ENCODE data around the gene IRAK1. TPM values are rescaled to one million over a fixed set of nuclear protein-coding genes. Genes with fewer than 3 reads are reported as not detected.

IRAK1 gene
- total and polyA plus RNA-seq, 9 of the 15 experiments (the other 6 are each of a cell fraction or from before 2014, with no cell fraction given), result 11.6 to 261 (median 91.6) TPM

DNA sequence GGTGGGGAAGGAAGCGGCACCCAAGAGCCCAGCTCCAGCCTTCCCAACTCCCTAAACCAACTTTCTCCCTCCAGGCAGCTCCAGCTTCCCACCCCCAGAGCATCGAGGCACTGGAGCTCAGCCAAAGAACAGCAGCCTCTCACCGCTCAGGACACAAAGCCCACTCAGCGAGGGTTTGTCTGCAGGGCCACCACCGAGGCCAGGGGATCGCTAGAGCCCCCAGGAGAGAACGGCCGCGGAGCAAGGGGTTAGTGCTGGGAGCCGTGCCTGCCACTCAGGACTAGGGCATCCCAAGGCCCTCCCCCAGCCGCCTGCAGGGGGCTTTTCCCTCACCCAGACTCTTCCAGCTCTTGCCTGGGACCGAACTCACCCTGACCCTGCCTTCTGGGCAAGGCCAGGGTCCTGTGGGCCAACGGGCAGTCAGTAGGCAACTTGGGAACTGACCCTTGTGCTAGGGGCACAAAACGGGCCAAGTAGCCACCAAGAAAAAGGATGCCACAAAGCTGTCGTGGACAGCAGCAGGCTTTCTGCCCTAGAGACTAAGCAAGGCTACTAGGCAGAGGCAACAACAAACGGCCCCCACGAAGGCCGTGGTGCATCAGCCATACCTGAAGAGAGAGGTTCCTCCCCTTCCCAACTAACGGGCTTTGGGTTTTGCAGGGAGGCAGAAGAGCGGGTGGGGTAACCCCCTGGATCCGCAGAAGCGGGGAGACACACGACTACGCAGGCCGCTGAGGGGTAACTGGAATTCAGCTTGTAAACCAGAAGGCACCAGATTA is 50.4 kb downstream of the IRAK1 start:
- H3K9me3 ChIP-seq (replicated peaks; ENCODE audit: control insufficient read depth, insufficient read depth, low read depth, low read length), result no peaks in the 10 kb centered on the region
- DNase-seq (ENCODE audit: extremely low read depth in 1 of 4, low spot score in 3 of 4) (no peak), ATAC-seq (no peak), FAIRE-seq (no peak)
- H3K27ac ChIP-seq (ENCODE audit: extremely low read depth, low read depth, low read length), result peak overlapping the region; percentile 74
- peaks cover 53% of the 10 kb centered on the region; the same call in 2 of the 3 replicates for H3K36me3 ChIP-seq (ENCODE audit: control insufficient read depth, insufficient read depth, low read length)
- peak overlapping the region; percentile 77 to 96 for H3K9ac ChIP-seq (ENCODE audit: insufficient read depth in 1 of 2, low read depth in 2 of 2, low read length in 2 of 2)
- WGBS (ENCODE audit: insufficient coverage, low coverage, missing lambda C conversion rate), result 3% methylated on average over 16 of the region's 25 CpGs
- H3K79me2 ChIP-seq (ENCODE audit: control insufficient read depth, insufficient read depth, low read length), result peaks cover 87% of the 10 kb centered on the region
- in situ Hi-C loops (cut with MboI) (no loop called here), intact Hi-C loops (cut with micrococcal nuclease) (no loop called here)
- peaks cover 38 to 67% of the 10 kb centered on the region in 2 experiments for H3K4me1 ChIP-seq (replicated peaks in 1 of 2; ENCODE audit: control insufficient read depth in 2 of 2, insufficient read depth in 2 of 2, low read length in 2 of 2)
- POLR2A ChIA-PET, result interaction anchor here (0.5 to 3.1 kb wide), 8 partner anchors 8 to 406 kb away, joined by 3 to 24 read pairs (median 4); no protein-coding TSS in a partner anchor
- no peak overlapping the region for H2AFZ ChIP-seq (ENCODE audit: low read depth, low read length)
- no peaks in the 10 kb centered on the region for H3K27me3 ChIP-seq (ENCODE audit: control insufficient read depth in 2 of 2, insufficient read depth in 2 of 2, low read length in 2 of 2)
- peaks cover 5% of the 10 kb centered on the region for H3K9me1 ChIP-seq (ENCODE audit: control insufficient read depth, insufficient read depth, low read length)
- peak overlapping the region; percentile 86 for H3K4me2 ChIP-seq (ENCODE audit: insufficient read depth, low read length)
- CTCF ChIA-PET (ENCODE audit: low intra/inter-chr PET ratio), result interaction anchor here (0.9 kb wide), 1 partner anchor 11 kb away, joined by 3 read pairs; no protein-coding TSS in a partner anchor
- H4K20me1 ChIP-seq (replicated peaks; ENCODE audit: control insufficient read depth, insufficient read depth, low read length), result peaks cover 52% of the 10 kb centered on the region
- no TSS peak for BruUV-seq (replicated peaks)
- H3K4me3 ChIP-seq, result peak overlapping the region; percentile 84
- TF ChIP-seq MTA1 (IDR thresholded peaks at IDR 0.05; ENCODE audit: borderline replicate concordance) (no peak), TBL1XR1 (IDR thresholded peaks at IDR 0.05; ENCODE audit: low read length in 2 of 2) (no peak), HEY1 (CRISPR knock-in tag; IDR thresholded peaks at IDR 0.05; ENCODE audit: borderline replicate concordance) (no peak), HSF4 (CRISPR knock-in tag; IDR thresholded peaks at IDR 0.05; ENCODE audit: borderline replicate concordance) (no peak), RBM15 (IDR thresholded peaks at IDR 0.05; ENCODE audit: insufficient read depth, low read length) (no peak), SMARCA4 (IDR thresholded peaks at IDR 0.05) (0 out of 2 replicates have a peak, but pooled peaks have one; percentile 5), HOXB6 (CRISPR knock-in tag; IDR thresholded peaks at IDR 0.05; ENCODE audit: borderline replicate concordance) (no peak), BHLHE40 (IDR thresholded peaks at IDR 0.05; ENCODE audit: low read length) (no peak)
- TF ChIP-seq, protein P1, sequence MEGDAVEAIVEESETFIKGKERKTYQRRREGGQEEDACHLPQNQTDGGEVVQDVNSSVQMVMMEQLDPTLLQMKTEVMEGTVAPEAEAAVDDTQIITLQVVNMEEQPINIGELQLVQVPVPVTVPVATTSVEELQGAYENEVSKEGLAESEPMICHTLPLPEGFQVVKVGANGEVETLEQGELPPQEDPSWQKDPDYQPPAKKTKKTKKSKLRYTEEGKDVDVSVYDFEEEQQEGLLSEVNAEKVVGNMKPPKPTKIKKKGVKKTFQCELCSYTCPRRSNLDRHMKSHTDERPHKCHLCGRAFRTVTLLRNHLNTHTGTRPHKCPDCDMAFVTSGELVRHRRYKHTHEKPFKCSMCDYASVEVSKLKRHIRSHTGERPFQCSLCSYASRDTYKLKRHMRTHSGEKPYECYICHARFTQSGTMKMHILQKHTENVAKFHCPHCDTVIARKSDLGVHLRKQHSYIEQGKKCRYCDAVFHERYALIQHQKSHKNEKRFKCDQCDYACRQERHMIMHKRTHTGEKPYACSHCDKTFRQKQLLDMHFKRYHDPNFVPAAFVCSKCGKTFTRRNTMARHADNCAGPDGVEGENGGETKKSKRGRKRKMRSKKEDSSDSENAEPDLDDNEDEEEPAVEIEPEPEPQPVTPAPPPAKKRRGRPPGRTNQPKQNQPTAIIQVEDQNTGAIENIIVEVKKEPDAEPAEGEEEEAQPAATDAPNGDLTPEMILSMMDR (IDR thresholded peaks at IDR 0.05 in 2 of 3, conservative IDR thresholded peaks at IDR 0.05 in 1 of 3; ENCODE audit: insufficient read depth in 2 of 3, low read depth in 1 of 3, low read length in 3 of 3), result 0 out of 6 replicates have a peak, but pooled peaks of 1 of the 3 experiments have one; percentile 4
- TF ChIP-seq, protein P2, sequence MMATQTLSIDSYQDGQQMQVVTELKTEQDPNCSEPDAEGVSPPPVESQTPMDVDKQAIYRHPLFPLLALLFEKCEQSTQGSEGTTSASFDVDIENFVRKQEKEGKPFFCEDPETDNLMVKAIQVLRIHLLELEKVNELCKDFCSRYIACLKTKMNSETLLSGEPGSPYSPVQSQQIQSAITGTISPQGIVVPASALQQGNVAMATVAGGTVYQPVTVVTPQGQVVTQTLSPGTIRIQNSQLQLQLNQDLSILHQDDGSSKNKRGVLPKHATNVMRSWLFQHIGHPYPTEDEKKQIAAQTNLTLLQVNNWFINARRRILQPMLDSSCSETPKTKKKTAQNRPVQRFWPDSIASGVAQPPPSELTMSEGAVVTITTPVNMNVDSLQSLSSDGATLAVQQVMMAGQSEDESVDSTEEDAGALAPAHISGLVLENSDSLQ (IDR thresholded peaks at IDR 0.05), result peak; percentile 68
- TF ChIP-seq, protein P3, sequence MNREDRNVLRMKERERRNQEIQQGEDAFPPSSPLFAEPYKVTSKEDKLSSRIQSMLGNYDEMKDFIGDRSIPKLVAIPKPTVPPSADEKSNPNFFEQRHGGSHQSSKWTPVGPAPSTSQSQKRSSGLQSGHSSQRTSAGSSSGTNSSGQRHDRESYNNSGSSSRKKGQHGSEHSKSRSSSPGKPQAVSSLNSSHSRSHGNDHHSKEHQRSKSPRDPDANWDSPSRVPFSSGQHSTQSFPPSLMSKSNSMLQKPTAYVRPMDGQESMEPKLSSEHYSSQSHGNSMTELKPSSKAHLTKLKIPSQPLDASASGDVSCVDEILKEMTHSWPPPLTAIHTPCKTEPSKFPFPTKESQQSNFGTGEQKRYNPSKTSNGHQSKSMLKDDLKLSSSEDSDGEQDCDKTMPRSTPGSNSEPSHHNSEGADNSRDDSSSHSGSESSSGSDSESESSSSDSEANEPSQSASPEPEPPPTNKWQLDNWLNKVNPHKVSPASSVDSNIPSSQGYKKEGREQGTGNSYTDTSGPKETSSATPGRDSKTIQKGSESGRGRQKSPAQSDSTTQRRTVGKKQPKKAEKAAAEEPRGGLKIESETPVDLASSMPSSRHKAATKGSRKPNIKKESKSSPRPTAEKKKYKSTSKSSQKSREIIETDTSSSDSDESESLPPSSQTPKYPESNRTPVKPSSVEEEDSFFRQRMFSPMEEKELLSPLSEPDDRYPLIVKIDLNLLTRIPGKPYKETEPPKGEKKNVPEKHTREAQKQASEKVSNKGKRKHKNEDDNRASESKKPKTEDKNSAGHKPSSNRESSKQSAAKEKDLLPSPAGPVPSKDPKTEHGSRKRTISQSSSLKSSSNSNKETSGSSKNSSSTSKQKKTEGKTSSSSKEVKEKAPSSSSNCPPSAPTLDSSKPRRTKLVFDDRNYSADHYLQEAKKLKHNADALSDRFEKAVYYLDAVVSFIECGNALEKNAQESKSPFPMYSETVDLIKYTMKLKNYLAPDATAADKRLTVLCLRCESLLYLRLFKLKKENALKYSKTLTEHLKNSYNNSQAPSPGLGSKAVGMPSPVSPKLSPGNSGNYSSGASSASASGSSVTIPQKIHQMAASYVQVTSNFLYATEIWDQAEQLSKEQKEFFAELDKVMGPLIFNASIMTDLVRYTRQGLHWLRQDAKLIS (CRISPR knock-in tag; IDR thresholded peaks at IDR 0.05), result no peak
- TF ChIP-seq, protein P4, sequence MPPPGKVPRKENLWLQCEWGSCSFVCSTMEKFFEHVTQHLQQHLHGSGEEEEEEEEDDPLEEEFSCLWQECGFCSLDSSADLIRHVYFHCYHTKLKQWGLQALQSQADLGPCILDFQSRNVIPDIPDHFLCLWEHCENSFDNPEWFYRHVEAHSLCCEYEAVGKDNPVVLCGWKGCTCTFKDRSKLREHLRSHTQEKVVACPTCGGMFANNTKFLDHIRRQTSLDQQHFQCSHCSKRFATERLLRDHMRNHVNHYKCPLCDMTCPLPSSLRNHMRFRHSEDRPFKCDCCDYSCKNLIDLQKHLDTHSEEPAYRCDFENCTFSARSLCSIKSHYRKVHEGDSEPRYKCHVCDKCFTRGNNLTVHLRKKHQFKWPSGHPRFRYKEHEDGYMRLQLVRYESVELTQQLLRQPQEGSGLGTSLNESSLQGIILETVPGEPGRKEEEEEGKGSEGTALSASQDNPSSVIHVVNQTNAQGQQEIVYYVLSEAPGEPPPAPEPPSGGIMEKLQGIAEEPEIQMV (tag; conservative IDR thresholded peaks at IDR 0.05; ENCODE audit: low read depth), result no peak
